ENCODE data around the gene PIRT. TPM values are rescaled to one million over a fixed set of nuclear protein-coding genes. Genes with fewer than 3 reads are reported as not detected.

PIRT gene
- not detected for total RNA-seq

DNA sequence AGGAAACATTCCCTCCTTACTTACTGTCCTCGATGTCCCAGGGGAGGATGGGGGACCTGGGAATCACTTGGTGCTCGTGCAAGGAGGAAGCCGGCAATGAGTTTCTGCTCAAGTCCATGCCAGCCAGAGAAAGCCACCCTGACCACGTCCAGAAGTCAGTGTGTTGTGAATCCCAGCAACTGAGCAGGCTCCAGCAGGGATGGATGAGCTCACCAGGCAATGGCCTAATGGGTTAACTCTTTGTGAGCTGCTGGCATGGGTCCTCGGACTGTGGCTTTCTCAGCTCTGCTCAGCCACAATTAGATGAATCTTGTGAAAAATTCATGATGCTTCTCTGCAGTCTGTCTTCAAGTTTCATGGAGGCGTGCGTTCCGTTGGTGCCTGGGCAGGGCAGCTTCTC lies at the start of gene PIRT:
TSS of gene PIRT (minus strand) at position 167 of the 400 bp plus-strand sequence. CDS start 12,442 bp downstream, outside the sequence.
- no peak for TF ChIP-seq CTCF (IDR thresholded peaks at IDR 0.05; ENCODE audit: low read depth)

- TF ChIP-seq CTCF (IDR thresholded peaks at IDR 0.05; ENCODE audit: low read depth) = no peak
Measured at GRCh38 chr17:10881959-10882358, 44.1 kb upstream of the PIRT start.

DNA sequence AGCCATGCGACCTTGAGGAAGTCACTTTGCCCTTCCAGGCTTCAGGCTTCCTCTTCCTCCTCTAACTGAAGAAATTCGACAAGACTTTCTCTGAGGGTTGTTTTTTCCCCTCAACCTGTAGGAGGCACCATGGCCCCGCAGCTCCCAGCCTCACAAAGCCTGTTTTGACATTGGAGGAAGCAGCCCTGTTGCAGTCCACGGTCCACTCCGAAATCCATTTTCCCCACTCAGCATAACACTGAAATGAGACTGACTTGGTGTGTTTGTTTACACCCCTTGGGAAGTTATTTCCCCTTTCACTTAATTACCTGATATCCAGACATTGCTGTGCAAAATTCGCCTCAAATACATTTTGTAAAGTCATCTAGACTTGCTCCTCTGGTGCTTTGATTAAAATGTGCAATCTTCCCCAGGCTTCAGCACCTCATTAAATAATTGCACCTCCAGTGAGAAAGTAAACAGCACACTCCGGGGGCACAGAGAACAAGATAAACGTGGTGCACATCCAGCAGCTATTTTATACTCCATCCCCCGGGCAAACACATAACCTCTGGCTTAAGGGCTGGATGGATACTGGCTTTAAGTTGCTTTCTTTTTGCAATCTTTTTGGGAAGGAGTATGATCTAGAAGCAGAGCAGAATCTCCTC lies 41.4 kb upstream of the PIRT start:
- TF ChIP-seq CTCF (IDR thresholded peaks at IDR 0.05; ENCODE audit: low read depth) = no peak

- TF ChIP-seq CTCF (IDR thresholded peaks at IDR 0.05; ENCODE audit: low read depth) = no peak
Measured at GRCh38 chr17:10875984-10876555, 38.2 kb upstream of the PIRT start.

GRCh38 chr17:10875430-10875851 lies 37.6 kb upstream of the PIRT start:
- no peak for TF ChIP-seq CTCF (IDR thresholded peaks at IDR 0.05; ENCODE audit: low read depth)

DNA sequence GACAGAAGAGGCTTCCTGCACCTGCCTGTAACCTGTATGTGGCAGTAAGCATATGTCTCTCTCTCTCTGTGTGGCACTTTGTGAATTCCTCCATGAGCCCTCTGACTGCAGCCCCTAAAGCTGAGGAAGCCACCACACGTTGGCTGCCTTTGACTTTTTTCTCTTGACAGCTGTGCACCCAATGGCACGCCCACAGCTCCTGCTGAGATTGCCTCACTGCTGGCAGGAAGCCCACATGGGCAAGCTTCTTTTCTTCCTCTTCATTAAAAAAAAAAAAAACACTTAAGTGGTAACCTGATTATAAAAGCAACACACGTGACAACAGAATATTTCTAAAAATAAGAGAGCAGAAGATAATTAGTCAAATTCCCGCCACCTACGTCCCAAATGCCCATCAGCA lies 34.0 kb upstream of the PIRT start:
- no peak for TF ChIP-seq CTCF (IDR thresholded peaks at IDR 0.05; ENCODE audit: low read depth)

DNA sequence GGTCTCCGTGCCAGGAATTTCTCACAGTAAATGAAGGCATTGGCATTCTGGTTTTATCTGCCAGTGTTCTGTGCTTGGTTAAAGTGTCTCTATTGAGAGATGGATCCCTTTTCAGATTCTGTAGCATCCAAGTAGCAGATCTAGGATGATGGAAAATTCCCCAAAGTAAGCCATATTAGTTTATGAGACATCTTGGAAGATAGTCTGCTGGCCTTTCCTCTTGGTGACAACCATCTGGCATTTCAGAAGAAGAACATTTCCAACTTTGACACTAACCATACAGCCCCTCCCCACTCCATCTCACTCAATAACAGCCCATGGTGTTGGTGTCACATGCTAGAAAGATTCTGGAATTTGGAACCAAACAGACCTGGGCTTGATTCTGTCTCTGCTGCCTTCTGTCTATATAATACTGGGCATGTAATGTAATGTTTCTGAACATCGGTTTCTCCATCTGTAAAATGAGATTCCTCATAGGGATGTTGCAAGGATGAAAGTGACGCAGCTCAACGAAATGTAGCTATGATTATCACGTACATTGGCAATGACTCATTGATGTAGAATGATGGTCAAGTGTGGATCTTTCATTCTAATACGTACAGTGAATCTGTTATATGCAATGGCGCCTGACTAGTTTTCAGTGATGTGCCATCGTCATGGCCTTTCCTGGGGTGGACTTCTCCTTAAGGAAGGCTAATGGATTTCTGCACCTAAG lies 32.6 kb upstream of the PIRT start:
- TF ChIP-seq CTCF (IDR thresholded peaks at IDR 0.05; ENCODE audit: low read depth) = no peak
